HFFc6 (cell line): ENCODE data around the gene FAM149B1. TPM values are rescaled to one million over a fixed set of nuclear protein-coding genes. Genes with fewer than 3 reads are reported as not detected.
A peak's percentile ranks its signal among the peaks of the same experiment; 100 is the strongest.
"Not testable (repeated sequence)": the region's sequence is repeated elsewhere in the genome, so short reads cannot be mapped to it uniquely, and the experiment has no call there.

Source experiments
- DNase-seq: peaks from one replicate; pipeline ENCODE4 v3.0.0-alpha.2; 2018
- H3K27ac Mint-ChIP-seq: 2 replicates; pipeline ENCODE4 v1.8.0; 2020; ENCODE audit warnings: mild to moderate bottlenecking, mixed read lengths
- H3K27me3 Mint-ChIP-seq: 2 replicates; pipeline ENCODE4 v1.8.0; 2021; ENCODE audit warnings: mild to moderate bottlenecking, moderate library complexity, mixed read lengths; ENCODE audit not compliant: insufficient read depth
- H3K36me3 Mint-ChIP-seq: 2 replicates; pipeline ENCODE4 v1.8.0; 2021; ENCODE audit warnings: low read depth, mixed read lengths
- H3K4me1 Mint-ChIP-seq: 2 replicates; pipeline ENCODE4 v1.8.0; 2020; ENCODE audit warnings: low read depth, mixed read lengths
- H3K4me3 Mint-ChIP-seq: 2 replicates; pipeline ENCODE4 v1.8.0; 2020; ENCODE audit warnings: mild to moderate bottlenecking, moderate library complexity, mixed read lengths
- H3K9me3 Mint-ChIP-seq: 2 replicates; pipeline ENCODE4 v1.8.0; 2020; ENCODE audit warnings: mild to moderate bottlenecking, mixed read lengths
- CTCF ChIP-seq: fragments of 200-600 bp; sonication (generic); IDR thresholded peaks from 2 replicates; pipeline ENCODE4 v1.5.0; 2021; ENCODE audit warnings: antibody characterized with exemption, mild to moderate bottlenecking
- total RNA-seq, 6 experiments: library from RNA; stranded (reverse); fragmentation: NEBNext Ultra II Directional; extraction: Animal tissue kit (Norgen Biotek cat#: 25700); gene quantifications; 2 replicates in 1 of 6; 3 replicates in 5 of 6; pipeline ENCODE4 v1.2.3, GENCODE V29; 2021

Gene FAM149B1
- total RNA-seq, 6 experiments from 2014 or later = 16.9 to 21.9 (median 19.5) TPM

- Mint-ChIP-seq H3K27me3 (no peaks in the 10 kb centered on the region), H3K4me3 (peak overlapping the region; percentile 100), H3K27ac (peak overlapping the region; percentile 94), H3K36me3 (peaks cover 31% of the 10 kb centered on the region), H3K4me1 (peaks cover 44% of the 10 kb centered on the region), H3K9me3 (no peaks in the 10 kb centered on the region)
- DNase-seq = no peak
- TF ChIP-seq CTCF = no peak
These were observed 83.9 kb downstream of the FAM149B1 start for GRCh38 chr10:73251683-73252444.

GRCh38 chr10:73252445-73253224 is 84.7 kb downstream of the FAM149B1 start, which contains the start of gene MRPS16:
Gene MRPS16 (minus strand): TSS chr10:73252644. CDS start chr10:73252482, 162 bp downstream.
- DNase-seq = peak; percentile 97
- Mint-ChIP-seq H3K36me3 (peaks cover 31% of the 10 kb centered on the region), H3K9me3 (no peaks in the 10 kb centered on the region), H3K4me3 (peak within 1 kb of the TSS; percentile 100), H3K4me1 (peaks cover 39% of the 10 kb centered on the region), H3K27ac (peak within 1 kb of the TSS; percentile 94), H3K27me3 (no peaks in the 10 kb centered on the region)
- TF ChIP-seq CTCF = no peak

GRCh38 chr10:73253225-73253555 is 85.3 kb downstream of the FAM149B1 start:
- no peak for TF ChIP-seq CTCF
- Mint-ChIP-seq H3K4me1 (peaks cover 34% of the 10 kb centered on the region), H3K4me3 (peak overlapping the region; percentile 100), H3K27ac (peak overlapping the region; percentile 94), H3K36me3 (peaks cover 29% of the 10 kb centered on the region), H3K27me3 (no peaks in the 10 kb centered on the region; the same call in 1 of the 2 replicates), H3K9me3 (no peaks in the 10 kb centered on the region)
- DNase-seq = no peak

GRCh38 chr10:73258612-73259011 is 90.7 kb downstream of the FAM149B1 start:
- Mint-ChIP-seq H3K4me1 (peaks cover 28% of the 10 kb centered on the region), H3K9me3 (peaks cover 11% of the 10 kb centered on the region), H3K36me3 (peaks cover 11% of the 10 kb centered on the region; the same call in 1 of the 2 replicates)
- not testable (repeated sequence) for DNase-seq, H3K27me3 Mint-ChIP-seq, H3K27ac Mint-ChIP-seq, H3K4me3 Mint-ChIP-seq

- H3K4me1 Mint-ChIP-seq = peaks cover 33% of the 10 kb centered on the region
- no peak for DNase-seq
- peaks cover 11% of the 10 kb centered on the region; the same call in 1 of the 2 replicates for H3K36me3 Mint-ChIP-seq
- H3K27ac Mint-ChIP-seq = peak overlapping the region; percentile 53; the same call in 1 of the 2 replicates
- peaks cover 11% of the 10 kb centered on the region for H3K9me3 Mint-ChIP-seq
- no peak overlapping the region for H3K4me3 Mint-ChIP-seq
- H3K27me3 Mint-ChIP-seq = peaks cover 1% of the 10 kb centered on the region
- no peak for TF ChIP-seq CTCF
These were observed 93.6 kb downstream of the FAM149B1 start for GRCh38 chr10:73261362-73261995.
